IMR-90 (cell line): ENCODE measurements around the gene CAP2. TPM values are rescaled to one million over a fixed set of nuclear protein-coding genes. Genes with fewer than 3 reads are reported as not detected.

Experiments used
- ATAC-seq: fragments of 200-7000 bp; cut with Tn5 transposase; 2 replicates; pipeline ENCODE4 v1.9.1; 2020; ENCODE audit warnings: low read depth, mild to moderate bottlenecking, moderate library complexity
- BruUV-seq: library from RNA; stranded (reverse); fragments of 400-500 nt; replicated peaks from 2 replicates; lab custom pipeline; 2021; lab: Mats Ljungman, UMichigan
- CTCF ChIA-PET: fragments of 300-600 bp; formaldehyde crosslinking; extraction: SDS; loops from one replicate; lab custom pipeline; 2021; ENCODE audit warnings: antibody characterized with exemption; lab: Yijun Ruan, JAX
- POLR2A ChIA-PET: fragments of 300-600 bp; sonication (Branson Sonifier 250); formaldehyde crosslinking; loops from one replicate; lab custom pipeline; 2022; ENCODE audit warnings: antibody characterized with exemption; ENCODE audit not compliant: unreplicated experiment; lab: Charles Lee
- DNase-seq: peaks from one replicate; pipeline ENCODE4 v3.0.0; 2013
- H2AFZ ChIP-seq: replicated peaks from 2 replicates; pipeline ENCODE3; 2013; ENCODE audit warnings: low read length, mild to moderate bottlenecking; ENCODE audit not compliant: poor library complexity
- H2AK5ac ChIP-seq: 2 replicates; pipeline ENCODE4 v1.6.1; 2013; ENCODE audit warnings: low read depth, low read length, inconsistent platforms
- H2AK9ac ChIP-seq: replicated peaks from 2 replicates; pipeline ENCODE3; 2013; ENCODE audit warnings: mild to moderate bottlenecking, low read depth, low read length, moderate library complexity; ENCODE audit not compliant: poor library complexity
- H2BK120ac ChIP-seq: 2 replicates; pipeline ENCODE4 v1.6.1; 2013; ENCODE audit warnings: low read depth, low read length, inconsistent platforms
- H2BK15ac ChIP-seq: 3 replicates; pipeline ENCODE4 v1.6.1; 2013; ENCODE audit warnings: low read depth, low read length, inconsistent platforms
- H2BK20ac ChIP-seq: 2 replicates; pipeline ENCODE4 v1.6.1; 2013; ENCODE audit warnings: low read depth, mild to moderate bottlenecking, inconsistent platforms, low read length, moderate library complexity
- H2BK5ac ChIP-seq: 2 replicates; pipeline ENCODE4 v1.6.1; 2013; ENCODE audit warnings: mild to moderate bottlenecking, low read depth, low read length, inconsistent platforms; ENCODE audit not compliant: poor library complexity, severe bottlenecking
- H3K14ac ChIP-seq: replicated peaks from 2 replicates; pipeline ENCODE4 v1.6.1; 2013; ENCODE audit warnings: low read depth, low read length, inconsistent platforms
- H3K18ac ChIP-seq: 2 replicates; pipeline ENCODE4 v1.6.1; 2013; ENCODE audit warnings: low read depth, low read length, control low read depth
- H3K23ac ChIP-seq: 2 replicates; pipeline ENCODE4 v1.6.1; 2013; ENCODE audit warnings: low read depth, low read length, inconsistent platforms
- H3K27ac ChIP-seq: 2 replicates; pipeline ENCODE4 v1.5.1; 2013; ENCODE audit warnings: mild to moderate bottlenecking, control low read depth, low read length; ENCODE audit not compliant: insufficient read depth
- H3K27me3 ChIP-seq: 2 replicates; pipeline ENCODE4 v1.6.1; 2013; ENCODE audit warnings: low read length; ENCODE audit not compliant: control insufficient read depth, insufficient read depth
- H3K36me3 ChIP-seq: 2 replicates; pipeline ENCODE4 v1.6.1; 2013; ENCODE audit warnings: low read length, mixed read lengths; ENCODE audit not compliant: control insufficient read depth, insufficient read depth
- H3K4ac ChIP-seq: 2 replicates; pipeline ENCODE4 v1.6.1; 2013; ENCODE audit warnings: low read depth, low read length, inconsistent platforms
- H3K4me1 ChIP-seq: 2 replicates; pipeline ENCODE4 v1.6.1; 2013; ENCODE audit warnings: low read length, mixed read lengths; ENCODE audit not compliant: control insufficient read depth, insufficient read depth
- H3K4me2 ChIP-seq: 2 replicates; pipeline ENCODE4 v1.6.1; 2013; ENCODE audit warnings: low read depth, mild to moderate bottlenecking, control low read depth, low read length, moderate library complexity
- H3K4me3 ChIP-seq: 2 replicates; pipeline ENCODE4 v1.5.1; 2013; ENCODE audit warnings: low read depth, mild to moderate bottlenecking, control low read depth, low read length, moderate library complexity; ENCODE audit not compliant: insufficient read depth
- H3K56ac ChIP-seq: 2 replicates; pipeline ENCODE4 v1.6.1; 2013; ENCODE audit warnings: low read length, inconsistent platforms; ENCODE audit not compliant: insufficient read depth; ENCODE audit errors: extremely low read depth
- H3K79me1 ChIP-seq, 2 experiments: 2 replicates each; pipeline ENCODE4 v1.6.1; 2013; ENCODE audit warnings: low read length in 2 of 2, inconsistent platforms in 1 of 2, low read depth in 1 of 2
- H3K9ac ChIP-seq: 2 replicates; pipeline ENCODE4 v1.6.1; 2013; ENCODE audit warnings: low read depth, low read length, control low read depth
- H3K9me1 ChIP-seq: 2 replicates; pipeline ENCODE4 v1.6.1; 2013; ENCODE audit warnings: low read length, inconsistent platforms; ENCODE audit not compliant: insufficient read depth
- H3K9me3 ChIP-seq: 2 replicates; pipeline ENCODE4 v1.6.1; 2013; ENCODE audit warnings: low read length; ENCODE audit not compliant: control insufficient read depth, insufficient read depth
- H4K20me1 ChIP-seq: 2 replicates; pipeline ENCODE4 v1.6.1; 2013; ENCODE audit warnings: low read length, inconsistent platforms; ENCODE audit not compliant: insufficient read depth
- H4K5ac ChIP-seq: 2 replicates; pipeline ENCODE4 v1.6.1; 2013; ENCODE audit warnings: mild to moderate bottlenecking, low read depth, low read length, control low read depth
- H4K8ac ChIP-seq, 2 experiments: 2 replicates each; pipeline ENCODE4 v1.6.1; 2013; ENCODE audit warnings: low read depth in 2 of 2, low read length in 2 of 2, control low read depth in 1 of 2, inconsistent platforms in 1 of 2
- H4K91ac ChIP-seq: 2 replicates; pipeline ENCODE4 v1.6.1; 2013; ENCODE audit warnings: low read depth, low read length, inconsistent platforms; ENCODE audit not compliant: insufficient read depth
- BHLHE40 ChIP-seq: fragments of 150-350 bp; IDR thresholded peaks from 2 replicates; pipeline ENCODE4 v1.6.1; 2016; ENCODE audit warnings: mild to moderate bottlenecking, low read depth, low read length
- CHD1 ChIP-seq: IDR thresholded peaks from 2 replicates; pipeline ENCODE4 v1.6.1; 2012; ENCODE audit warnings: low read depth, low read length, improper control_type of control experiment
- CTCF ChIP-seq: conservative IDR thresholded peaks from 2 replicates; pipeline ENCODE4 v1.5.1; 2012; ENCODE audit warnings: mild to moderate bottlenecking, low read depth, low read length, improper control_type of control experiment
- FOS ChIP-seq: fragments of 150-350 bp; IDR thresholded peaks from 2 replicates; pipeline ENCODE4 v1.6.1; 2016; ENCODE audit warnings: low read depth, low read length
- MAFK ChIP-seq: IDR thresholded peaks from 2 replicates; pipeline ENCODE4 v1.6.1; 2012; ENCODE audit warnings: low read depth, low read length, improper control_type of control experiment
- NFE2L2 ChIP-seq: fragments of 150-350 bp; IDR thresholded peaks from 2 replicates; pipeline ENCODE4 v1.6.1; 2016; ENCODE audit warnings: low read depth, mild to moderate bottlenecking, low read length
- POLR2A ChIP-seq: IDR thresholded peaks from 2 replicates; pipeline ENCODE4 v1.6.1; 2012; ENCODE audit warnings: mild to moderate bottlenecking, low read depth, low read length
- USF2 ChIP-seq: fragments of 150-350 bp; IDR thresholded peaks from 2 replicates; pipeline ENCODE4 v1.6.1; 2017; ENCODE audit warnings: mild to moderate bottlenecking, antibody characterized with exemption, low read length, low read depth
- WGBS, 2 experiments: methylation state at CpG; one replicate each; pipeline versions ENCODE4 v1.1.5 to v1.1.7; 2013; ENCODE audit warnings: missing lambda C conversion rate in 2 of 2; ENCODE audit not compliant: insufficient read length in 1 of 2; ENCODE audit errors: extremely low coverage in 2 of 2; 5-methylcytosine and 5-hydroxymethylcytosine counted together
- dilution Hi-C: fragments of 300-500 bp; cut with HindIII; formaldehyde crosslinking; loops from one replicate; pipeline ENCODE4 v1.14.3; 2018; ENCODE audit warnings: low sequenced_read_pairs; ENCODE audit not compliant: unreplicated experiment
- in situ Hi-C: fragments of 300-500 bp; cut with MboI; formaldehyde crosslinking; loops from 3 replicates; pipeline ENCODE4 v1.14.3; 2019; ENCODE audit warnings: low sequenced_read_pairs, inconsistent platforms, mixed read lengths
- intact Hi-C: fragments of 100-400 bp; cut with micrococcal nuclease; formaldehyde crosslinking; loops from 2 replicates; pipeline ENCODE4 v1.10.0; 2022
- polyA plus RNA-seq, 3 experiments: library from polyadenylated mRNA; depleted of rRNA; stranded (reverse); fragments of >200 nt; gene quantifications; 2 replicates each; pipeline ENCODE4 v1.2.3, GENCODE V29; 2012; ENCODE audit warnings: low replicate concordance in 1 of 3
- total RNA-seq: library from RNA; depleted of rRNA; stranded (reverse); fragments of >200 nt; gene quantifications from 2 replicates; pipeline ENCODE4 v1.2.3, GENCODE V29; 2012
- TF ChIP-seq, protein P1 (sequence below): fragments of 150-350 bp; IDR thresholded peaks from 2 replicates; pipeline ENCODE4 v1.6.1; 2016; ENCODE audit warnings: low read depth, mild to moderate bottlenecking, low read length, moderate library complexity, borderline replicate concordance

CAP2 gene
- total and polyA plus RNA-seq, 2 of the 4 experiments (the other 2 are of a cell fraction), result 14.5 to 27.5 TPM

DNA sequence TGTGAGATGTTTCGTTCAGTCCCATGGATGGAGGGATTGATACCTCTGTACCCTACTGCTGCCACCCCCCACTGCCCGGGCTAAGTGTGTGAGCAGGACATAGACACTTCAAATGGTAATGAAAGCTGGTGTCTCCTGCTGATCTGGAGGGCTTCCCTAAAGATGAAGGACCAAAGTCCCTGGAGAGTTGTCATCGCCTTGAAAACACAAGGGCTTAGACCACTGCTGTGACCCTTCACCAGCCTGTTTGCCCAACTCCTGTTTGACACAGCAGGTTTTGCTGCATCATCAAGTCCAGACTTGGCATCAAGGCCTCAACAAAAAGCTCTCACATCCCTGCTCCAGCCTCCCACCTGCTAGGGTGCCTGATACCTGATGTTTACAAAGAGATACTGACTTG lies 148.8 kb downstream of the CAP2 start:
- no peak overlapping the region for H3K9ac ChIP-seq
- no peak for TF ChIP-seq CTCF
- TF ChIP-seq, protein P1, sequence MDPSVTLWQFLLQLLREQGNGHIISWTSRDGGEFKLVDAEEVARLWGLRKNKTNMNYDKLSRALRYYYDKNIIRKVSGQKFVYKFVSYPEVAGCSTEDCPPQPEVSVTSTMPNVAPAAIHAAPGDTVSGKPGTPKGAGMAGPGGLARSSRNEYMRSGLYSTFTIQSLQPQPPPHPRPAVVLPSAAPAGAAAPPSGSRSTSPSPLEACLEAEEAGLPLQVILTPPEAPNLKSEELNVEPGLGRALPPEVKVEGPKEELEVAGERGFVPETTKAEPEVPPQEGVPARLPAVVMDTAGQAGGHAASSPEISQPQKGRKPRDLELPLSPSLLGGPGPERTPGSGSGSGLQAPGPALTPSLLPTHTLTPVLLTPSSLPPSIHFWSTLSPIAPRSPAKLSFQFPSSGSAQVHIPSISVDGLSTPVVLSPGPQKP, result no peak
- no peak for TF ChIP-seq POLR2A
- TF ChIP-seq FOS, result no peak
- TF ChIP-seq MAFK, result no peak
- no peak for TF ChIP-seq NFE2L2
- no peak for TF ChIP-seq BHLHE40
- TF ChIP-seq CHD1, result no peak
- no peak for TF ChIP-seq USF2
- dilution Hi-C loops, result no loop called here
- ATAC-seq, result no peak
- H2AK9ac ChIP-seq, result no peak overlapping the region
- ChIA-PET CTCF (no interaction called here), POLR2A (interaction anchor here (0.9 kb wide), 1 partner anchor 960 kb away, joined by 3 read pairs; no protein-coding TSS in a partner anchor)
- H3K27me3 ChIP-seq, result no peaks in the 10 kb centered on the region
- H3K79me1 ChIP-seq, result no peaks in the 10 kb centered on the region; a peak in 1 of 4 replicates
- no peak overlapping the region for H3K4ac ChIP-seq
- in situ Hi-C loops, result no loop called here
- no peak overlapping the region for H4K91ac ChIP-seq
- peaks cover 10% of the 10 kb centered on the region for H3K36me3 ChIP-seq
- no peak overlapping the region for H3K23ac ChIP-seq
- H3K9me1 ChIP-seq, result no peaks in the 10 kb centered on the region
- H2AK5ac ChIP-seq, result no peak overlapping the region
- no peak overlapping the region for H2BK5ac ChIP-seq
- H3K56ac ChIP-seq, result no peak overlapping the region
- H2AFZ ChIP-seq, result no peak overlapping the region
- BruUV-seq, result no TSS peak
- H3K14ac ChIP-seq, result no peak overlapping the region
- no peak overlapping the region for H3K27ac ChIP-seq
- 100% methylated on average over 1 of the region's 3 CpGs; no CpG with 5 or more reads in 1 of the 2 experiments for WGBS, 2 experiments
- no peak for DNase-seq
- H3K9me3 ChIP-seq, result no peaks in the 10 kb centered on the region
- H3K4me1 ChIP-seq, result no peaks in the 10 kb centered on the region
- H4K5ac ChIP-seq, result no peak overlapping the region
- no peak overlapping the region for H4K8ac ChIP-seq
- H2BK20ac ChIP-seq, result no peak overlapping the region
- no peaks in the 10 kb centered on the region for H4K20me1 ChIP-seq
- no peak overlapping the region for H3K4me2 ChIP-seq
- H2BK15ac ChIP-seq, result no peak overlapping the region
- no peak overlapping the region for H3K18ac ChIP-seq
- intact Hi-C loops, result no loop called here
- H3K4me3 ChIP-seq, result no peak overlapping the region
- no peak overlapping the region for H2BK120ac ChIP-seq
